Small intestine (tissue), 7 donors: ENCODE measurements around the gene CCDC7. TPM values are rescaled to one million over a fixed set of nuclear protein-coding genes. Genes with fewer than 3 reads are reported as not detected.
A peak's percentile ranks its signal among the peaks of the same experiment; 100 is the strongest.
"Not testable (repeated sequence)": the region's sequence is repeated elsewhere in the genome, so short reads cannot be mapped to it uniquely, and the experiment has no call there.

Experiments used
- DNase-seq, 2 donors: peaks; one replicate each; pipeline versions ENCODE4 v3.0.0 to v3.0.0-alpha.2; 2013
- FAIRE-seq: peaks from 2 replicates; lab custom pipeline; 2012; peaks lifted over from hg19 to GRCh38; lab: Jason Lieb, UNC
- H3K27ac ChIP-seq, 3 donors: one replicate each; pipeline ENCODE4 v1.5.1; 2013; ENCODE audit warnings: low read length in 2 of 3, mild to moderate bottlenecking in 2 of 3, control low read depth in 1 of 3, inconsistent platforms in 1 of 3, low read depth in 1 of 3, moderate library complexity in 1 of 3
- H3K27me3 ChIP-seq, 3 donors: one replicate each; pipeline ENCODE4 v1.6.1; 2013; ENCODE audit warnings: low read length in 3 of 3, inconsistent platforms in 1 of 3; ENCODE audit not compliant: control insufficient read depth in 3 of 3, insufficient read depth in 3 of 3
- H3K36me3 ChIP-seq, 3 donors: one replicate each; pipeline ENCODE4 v1.6.1; 2013; ENCODE audit warnings: low read length in 3 of 3, inconsistent platforms in 1 of 3, low read depth in 1 of 3, mild to moderate bottlenecking in 1 of 3, moderate library complexity in 1 of 3; ENCODE audit not compliant: control insufficient read depth in 3 of 3, insufficient read depth in 2 of 3
- H3K4me1 ChIP-seq, 3 donors: one replicate each; pipeline ENCODE4 v1.6.1; 2013; ENCODE audit warnings: low read length in 2 of 3, inconsistent platforms in 1 of 3, low read depth in 1 of 3, mild to moderate bottlenecking in 1 of 3, moderate library complexity in 1 of 3; ENCODE audit not compliant: control insufficient read depth in 3 of 3, insufficient read depth in 2 of 3
- H3K4me3 ChIP-seq, 3 donors: one replicate each; pipeline ENCODE4 v1.5.1; 2013; ENCODE audit warnings: low read length in 3 of 3, control low read depth in 1 of 3, inconsistent platforms in 1 of 3, low read depth in 1 of 3, mild to moderate bottlenecking in 1 of 3, moderate library complexity in 1 of 3
- H3K9me3 ChIP-seq, 2 donors: one replicate each; pipeline ENCODE4 v1.6.1; 2013; ENCODE audit warnings: low read depth in 1 of 2, low read length in 1 of 2; ENCODE audit not compliant: control insufficient read depth in 2 of 2, insufficient read depth in 1 of 2
- whole genome bisulfite sequencing, 3 donors: extraction: QIAGEN DNeasy Blood & Tissue Kit; methylation state at CpG; one replicate each; pipeline ENCODE4 v1.1.7; 2013; 5-methylcytosine and 5-hydroxymethylcytosine counted together
- polyA plus RNA-seq, 4 donors: library from polyadenylated mRNA; stranded (reverse) in 3 of 4; unstranded in 1 of 4; fragments of 200-250 nt in 3 of 4; fragments of 120-200 nt in 1 of 4; gene quantifications; one replicate each; pipeline versions ENCODE4 v1.2.1 to v1.2.3, GENCODE V29; 2013
- donor health status: healthy with polysubstance abuse.
- donor health status: control.
- donor health status: control.
- donor health status: Bipolar disorder and iron deficiency.
- donor health status: healthy.

Gene CCDC7
- polyA plus RNA-seq, 4 donors: 0.54 to 2.0 (median 1.2) TPM

GRCh38 chr10:32889631-32890212 lies 443.8 kb downstream of the CCDC7 start:
- H3K27me3 ChIP-seq: no peaks in the 10 kb centered on the region
- no peak overlapping the region for H3K27ac ChIP-seq
- H3K9me3 ChIP-seq: no peaks in the 10 kb centered on the region
- H3K36me3 ChIP-seq: peaks cover 0 to 3% (median 0%) of the 10 kb centered on the region in 3 donors
- no peaks in the 10 kb centered on the region for H3K4me1 ChIP-seq
- WGBS, 3 donors: 88 to 92% (median 88%) methylated on average over 1 of the region's 1 CpG
- no peak overlapping the region for H3K4me3 ChIP-seq
- FAIRE-seq (no peak), DNase-seq (no peak)

DNA sequence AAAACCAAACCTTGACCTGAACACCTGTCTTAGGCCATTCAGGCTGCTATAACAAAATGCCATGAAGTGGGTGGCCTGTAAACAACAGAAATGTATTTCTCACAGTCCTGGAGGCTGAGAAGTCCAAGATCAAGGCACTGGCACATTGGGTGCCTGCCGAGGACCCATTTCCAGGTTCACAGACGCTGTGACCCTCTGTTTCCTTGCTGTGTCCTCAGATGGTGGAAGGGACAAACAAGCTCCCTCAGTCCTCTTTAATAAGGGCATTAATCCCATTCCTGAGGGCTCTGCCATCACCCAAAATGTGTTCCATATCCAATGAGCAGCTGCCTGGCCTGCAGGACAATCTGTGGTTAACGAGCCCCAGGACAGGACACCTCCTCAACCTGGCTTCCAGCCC lies 444.5 kb downstream of the CCDC7 start:
- no peaks in the 10 kb centered on the region for H3K4me1 ChIP-seq
- no peak for FAIRE-seq

DNA sequence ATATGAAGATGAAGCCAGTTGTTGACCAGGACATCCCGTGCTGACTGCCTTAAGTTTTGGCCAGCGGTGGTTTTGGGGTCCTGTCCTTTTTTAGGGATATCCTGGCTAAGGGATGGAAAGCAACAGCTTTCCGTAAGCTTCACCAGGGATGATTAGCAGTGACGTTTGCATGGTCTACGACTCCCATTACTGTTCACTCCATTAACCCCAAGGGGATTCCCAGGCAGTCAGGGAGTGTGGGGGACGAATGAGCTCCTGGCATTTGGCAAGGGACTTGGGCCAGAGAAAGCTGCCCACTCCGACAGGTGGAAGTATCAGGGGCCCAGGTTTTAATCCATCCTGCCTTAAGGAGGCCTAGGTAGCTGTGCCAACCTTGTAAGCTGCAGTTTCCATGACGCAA lies 445.3 kb downstream of the CCDC7 start:
- WGBS, 3 donors: 84% methylated on average over 8 of the region's 8 CpGs
- H3K27ac ChIP-seq: no peak overlapping the region
- no peaks in the 10 kb centered on the region for H3K9me3 ChIP-seq
- DNase-seq: no peak
- H3K4me3 ChIP-seq: no peak overlapping the region
- H3K36me3 ChIP-seq: peaks cover 0 to 3% (median 0%) of the 10 kb centered on the region in 3 donors
- no peaks in the 10 kb centered on the region for H3K27me3 ChIP-seq
- H3K4me1 ChIP-seq: no peaks in the 10 kb centered on the region
- FAIRE-seq: no peak

More for the DNA sequence above, 444.5 kb downstream of the CCDC7 start:
- DNase-seq: no peak
- WGBS, 3 donors: 63 to 92% (median 83%) methylated on average over 3 of the region's 3 CpGs
- no peaks in the 10 kb centered on the region for H3K9me3 ChIP-seq
- no peak overlapping the region for H3K4me3 ChIP-seq
- H3K27me3 ChIP-seq: no peaks in the 10 kb centered on the region
- H3K36me3 ChIP-seq: peaks cover 0 to 3% (median 0%) of the 10 kb centered on the region in 3 donors
- no peak overlapping the region for H3K27ac ChIP-seq

GRCh38 chr10:32893434-32893833 lies 447.5 kb downstream of the CCDC7 start:
- WGBS, 3 donors: 53 to 72% (median 67%) methylated on average over 3 of the region's 3 CpGs
- no peak for FAIRE-seq
- Histone ChIP-seq H3K9me3 (no peaks in the 10 kb centered on the region), H3K27me3 (no peaks in the 10 kb centered on the region), H3K4me1 (no peaks in the 10 kb centered on the region), H3K27ac (no peak overlapping the region), H3K36me3 (peaks cover 0 to 5% (median 3%) of the 10 kb centered on the region in 3 donors), H3K4me3 (no peak overlapping the region)
- DNase-seq: no peak

- no peak for FAIRE-seq
Measured at GRCh38 chr10:32893916-32894664, 448.1 kb downstream of the CCDC7 start.

DNA sequence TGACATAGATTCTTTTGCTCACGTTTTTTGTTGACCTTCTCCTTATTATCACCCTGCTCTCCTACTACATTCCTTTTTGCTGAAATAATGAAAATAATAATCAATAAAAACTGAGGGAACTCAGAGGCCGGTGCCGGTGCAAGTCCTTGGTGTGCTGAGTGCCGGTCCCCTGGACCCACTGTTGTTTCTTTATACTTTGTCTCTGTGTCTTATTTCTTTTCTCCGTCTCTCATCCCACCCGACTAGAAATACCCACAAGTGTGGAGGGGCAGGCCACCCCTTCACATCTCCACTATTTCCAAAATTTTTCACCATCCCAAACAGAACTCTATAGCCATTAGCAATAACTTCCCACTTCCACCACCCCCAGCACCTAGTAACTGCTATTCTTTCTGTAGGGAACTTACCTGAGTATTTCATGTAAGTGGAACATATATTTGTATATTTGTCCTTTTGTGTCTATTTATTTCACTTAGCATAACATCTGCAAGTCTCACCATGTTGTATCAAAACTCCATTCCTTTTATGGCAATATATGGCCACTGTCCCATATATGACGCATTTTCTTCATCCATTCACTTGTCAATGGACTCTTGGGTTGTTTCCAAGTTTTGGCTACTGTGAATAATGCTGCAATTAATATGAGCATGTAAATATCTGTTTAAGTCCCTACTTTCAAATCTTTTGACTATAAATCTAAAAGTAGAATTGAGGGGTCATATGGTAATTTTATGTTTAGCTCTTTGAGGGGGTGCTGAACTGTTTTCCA lies 449.4 kb downstream of the CCDC7 start:
- H3K27me3 ChIP-seq, H3K4me3 ChIP-seq, FAIRE-seq, H3K27ac ChIP-seq, H3K4me1 ChIP-seq, DNase-seq, H3K9me3 ChIP-seq, H3K36me3 ChIP-seq: not testable (repeated sequence)
- WGBS, 3 donors: 86 to 89% (median 87%) methylated on average over 7 of the region's 7 CpGs

More at GRCh38 chr10:32893916-32894664, 448.1 kb downstream of the CCDC7 start:
- Histone ChIP-seq H3K9me3 (no peaks in the 10 kb centered on the region), H3K4me1 (no peaks in the 10 kb centered on the region), H3K36me3 (peaks cover 0 to 6% (median 3%) of the 10 kb centered on the region in 3 donors), H3K27me3 (no peaks in the 10 kb centered on the region), H3K27ac (no peak overlapping the region), H3K4me3 (no peak overlapping the region)
- DNase-seq: no peak
- WGBS, 3 donors: 84 to 91% (median 90%) methylated on average over 2 of the region's 2 CpGs

- Histone ChIP-seq H3K27ac (no peak overlapping the region), H3K36me3 (peaks cover 7 to 12% (median 11%) of the 10 kb centered on the region in 3 donors), H3K9me3 (no peaks in the 10 kb centered on the region), H3K27me3 (no peaks in the 10 kb centered on the region), H3K4me3 (no peak overlapping the region), H3K4me1 (no peaks in the 10 kb centered on the region)
- no peak for FAIRE-seq
- DNase-seq: no peak
- WGBS, 3 donors: 91 to 95% (median 93%) methylated on average over 9 of the region's 9 CpGs
Measured at GRCh38 chr10:32901815-32902214, 455.9 kb downstream of the CCDC7 start.

DNA sequence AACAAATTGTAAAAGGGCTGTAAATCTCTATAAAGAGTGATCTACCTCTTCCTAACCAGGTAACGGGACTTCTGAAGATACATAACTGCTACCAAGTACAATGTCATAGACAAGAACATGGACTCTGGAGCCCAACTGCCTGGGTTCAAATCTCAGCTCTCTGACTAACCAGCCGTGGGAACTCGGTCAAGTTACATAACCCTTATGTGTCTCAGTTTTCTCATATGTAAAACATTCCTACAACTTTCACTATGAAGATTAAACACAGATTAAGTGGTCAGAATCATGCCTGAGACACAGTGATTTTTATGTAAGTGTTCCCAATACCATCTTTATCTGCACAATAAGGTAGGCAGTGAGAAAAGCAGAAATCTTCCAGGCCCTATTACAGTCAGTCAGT lies 459.5 kb downstream of the CCDC7 start:
- peak in 1 of 2 donors; percentile 45 for DNase-seq
- no peak overlapping the region for H3K4me3 ChIP-seq
- H3K27ac ChIP-seq: no peak overlapping the region
- FAIRE-seq: no peak
- H3K36me3 ChIP-seq: peaks cover 7 to 16% (median 15%) of the 10 kb centered on the region in 3 donors
- no peaks in the 10 kb centered on the region for H3K4me1 ChIP-seq
- WGBS, 3 donors: 54 to 77% (median 75%) methylated on average over 3 of the region's 3 CpGs
- no peaks in the 10 kb centered on the region for H3K27me3 ChIP-seq
- no peaks in the 10 kb centered on the region for H3K9me3 ChIP-seq
